DOHH2 (cell line): ENCODE data around the gene ASPRV1.

Experiments
- CTCF ChIP-seq: fragments of 200-600 bp; sonication (generic); IDR thresholded peaks from one replicate; pipeline ENCODE4 v1.5.1; 2014; ENCODE audit warnings: antibody characterized with exemption, mild to moderate bottlenecking, low read depth, low read length; ENCODE audit not compliant: poor library complexity, severe bottlenecking
- EZH2phosphoT487 ChIP-seq: fragments of 200-600 bp; sonication (generic); IDR thresholded peaks from 2 replicates; pipeline ENCODE4 v1.6.1; 2017; ENCODE audit warnings: borderline replicate concordance, mild to moderate bottlenecking, antibody characterized with exemption, low read length, moderate library complexity, mixed read lengths

GRCh38 chr2:70006447-70006784 lies 45.0 kb upstream of the ASPRV1 start:
- TF ChIP-seq CTCF (no peak), EZH2phosphoT487 (no peak)
